ENCODE data around the gene FLAD1.

FLAD1 gene

DNA sequence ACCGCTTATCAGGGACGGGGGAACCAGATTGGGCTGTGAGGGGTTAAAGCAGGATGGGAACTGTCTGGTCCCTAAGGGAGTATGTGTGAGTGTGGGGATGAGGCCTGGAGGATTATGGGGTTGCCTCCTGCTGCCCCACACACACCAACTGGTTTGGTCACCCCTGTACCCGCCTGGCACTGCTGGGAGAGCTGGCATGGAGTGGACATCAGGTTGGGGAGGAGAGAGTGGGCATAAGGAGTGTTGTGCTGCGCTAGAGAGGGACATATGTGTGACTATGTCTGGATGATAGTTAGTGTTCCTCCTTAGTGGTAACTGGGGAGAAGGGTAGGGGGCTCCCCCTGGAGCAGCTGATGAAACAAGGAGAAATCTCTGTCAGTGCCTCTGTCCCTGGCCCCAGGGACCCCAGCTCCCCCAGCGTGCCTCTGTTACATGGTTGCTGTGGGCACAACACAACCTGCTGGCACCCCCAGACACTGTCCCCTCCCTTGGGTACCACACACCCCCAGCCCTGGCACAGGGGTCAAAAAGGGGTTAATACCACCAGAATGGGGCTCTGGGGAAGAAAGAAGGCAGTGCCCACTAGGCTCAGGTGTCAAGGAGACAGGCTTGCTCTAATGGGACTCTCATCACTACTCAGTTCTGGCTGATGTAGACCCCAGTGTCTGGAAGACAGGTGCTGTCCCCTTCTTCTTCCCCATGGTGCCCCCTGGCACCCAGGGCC is 21.4 kb downstream of the FLAD1 start:
- Histone ChIP-seq H3K4me1 (ENCODE audit: control insufficient read depth, insufficient read depth, low read length) (peaks cover 25% of the 10 kb centered on the region), H3K9me3 (ENCODE audit: control insufficient read depth, low read length) (no peaks in the 10 kb centered on the region), H3K4me3 (ENCODE audit: insufficient read depth, low read depth, low read length) (peak overlapping the region; percentile 57), H3K27me3 (ENCODE audit: control insufficient read depth, insufficient read depth, low read length, poor library complexity, severe bottlenecking) (no peaks in the 10 kb centered on the region), H3K27ac (ENCODE audit: insufficient read depth, low read depth, low read length, poor library complexity, severe bottlenecking) (peak overlapping the region; percentile 8), H3K36me3 (ENCODE audit: control insufficient read depth, insufficient read depth, low read length) (no peaks in the 10 kb centered on the region)
- WGBS, 2 experiments, result 51 to 53% methylated on average over 4 to 5 of the region's 5 CpGs

DNA sequence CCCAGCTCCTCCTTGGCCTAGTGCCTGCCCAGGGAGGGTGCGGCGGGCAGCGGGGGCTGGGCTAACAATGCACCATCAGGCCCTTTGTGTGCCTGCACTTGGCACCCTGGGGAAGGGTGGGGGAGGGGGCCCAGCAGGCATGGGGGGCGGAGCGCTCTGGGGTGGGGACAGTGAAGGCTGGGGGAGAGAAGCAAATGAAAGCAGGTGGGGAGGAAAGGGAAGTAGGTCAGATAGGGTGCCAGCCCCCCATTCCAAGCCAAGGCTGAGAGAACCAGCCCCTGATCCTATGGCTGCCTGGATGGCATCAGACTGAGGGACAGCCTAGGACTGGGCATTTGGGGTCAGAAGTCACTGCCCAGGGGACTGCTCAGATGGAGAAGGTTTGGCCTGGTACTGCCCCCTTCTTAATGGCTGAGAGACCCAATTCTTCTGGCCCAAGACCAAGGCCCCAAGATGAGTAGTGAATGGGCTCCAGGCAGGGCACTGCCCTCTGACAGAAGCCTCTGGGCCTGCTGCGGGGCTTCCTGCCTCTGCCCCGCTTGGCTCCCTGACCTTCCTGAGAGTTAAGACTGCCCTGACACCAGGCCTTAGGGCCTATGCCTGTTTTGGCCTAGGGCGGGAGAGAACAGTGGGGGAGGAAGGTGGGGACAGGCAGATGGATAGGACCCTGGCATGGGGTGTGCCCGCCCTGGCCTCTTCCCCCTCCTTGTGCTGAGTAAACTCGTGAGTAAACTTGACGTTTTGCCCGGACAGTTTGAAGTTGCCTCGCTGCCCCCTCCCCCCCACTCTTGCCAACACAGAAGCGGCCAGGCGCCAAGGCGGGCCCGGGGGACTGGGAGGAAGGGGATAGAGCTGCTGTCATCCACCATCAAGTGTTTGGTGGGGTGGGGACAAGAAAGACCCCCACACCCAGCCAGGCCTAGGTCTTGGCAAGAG is 22.2 kb downstream of the FLAD1 start:
- H3K4me1 ChIP-seq (ENCODE audit: control insufficient read depth, insufficient read depth, low read length), result peaks cover 26% of the 10 kb centered on the region
- H3K9me3 ChIP-seq (ENCODE audit: control insufficient read depth, low read length), result no peaks in the 10 kb centered on the region
- H3K27me3 ChIP-seq (ENCODE audit: control insufficient read depth, insufficient read depth, low read length, poor library complexity, severe bottlenecking), result no peaks in the 10 kb centered on the region
- H3K36me3 ChIP-seq (ENCODE audit: control insufficient read depth, insufficient read depth, low read length), result no peaks in the 10 kb centered on the region
- no peak overlapping the region for H3K4me3 ChIP-seq (ENCODE audit: insufficient read depth, low read depth, low read length)
- 82 to 84% methylated on average over 17 of the region's 17 CpGs for WGBS, 2 experiments
- no peak overlapping the region for H3K27ac ChIP-seq (ENCODE audit: insufficient read depth, low read depth, low read length, poor library complexity, severe bottlenecking)

DNA sequence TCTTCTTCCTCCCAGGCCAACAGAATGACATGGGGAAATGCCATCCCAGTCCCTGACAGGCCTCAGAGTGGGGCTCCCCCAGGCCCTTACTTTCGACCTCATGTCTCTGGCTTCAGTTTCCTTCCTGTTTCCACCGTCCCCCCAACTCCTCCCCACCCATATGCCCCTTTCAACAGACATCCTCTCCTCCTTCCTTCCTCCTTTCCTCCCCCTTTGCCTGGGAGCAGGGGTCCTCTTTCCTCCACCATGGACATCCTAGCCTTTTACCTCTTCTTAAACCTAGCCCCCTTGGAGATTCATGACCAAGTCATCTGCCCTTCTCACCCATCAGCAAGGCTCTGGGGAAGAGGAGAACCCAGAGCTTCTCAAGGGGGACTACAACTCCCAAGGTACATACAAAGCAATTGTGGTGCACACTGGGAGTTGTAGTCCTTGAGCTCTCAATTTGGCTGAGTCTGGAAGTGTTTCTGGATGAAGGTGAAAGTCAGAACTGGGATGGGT is 23.5 kb downstream of the FLAD1 start:
- Histone ChIP-seq H3K27ac (ENCODE audit: insufficient read depth, low read depth, low read length, poor library complexity, severe bottlenecking) (no peak overlapping the region), H3K27me3 (ENCODE audit: control insufficient read depth, insufficient read depth, low read length, poor library complexity, severe bottlenecking) (no peaks in the 10 kb centered on the region), H3K4me3 (ENCODE audit: insufficient read depth, low read depth, low read length) (no peak overlapping the region), H3K36me3 (ENCODE audit: control insufficient read depth, insufficient read depth, low read length) (no peaks in the 10 kb centered on the region), H3K9me3 (ENCODE audit: control insufficient read depth, low read length) (no peaks in the 10 kb centered on the region), H3K4me1 (ENCODE audit: control insufficient read depth, insufficient read depth, low read length) (peaks cover 39% of the 10 kb centered on the region)
- 86 to 97% methylated on average over 2 of the region's 2 CpGs for WGBS, 2 experiments

DNA sequence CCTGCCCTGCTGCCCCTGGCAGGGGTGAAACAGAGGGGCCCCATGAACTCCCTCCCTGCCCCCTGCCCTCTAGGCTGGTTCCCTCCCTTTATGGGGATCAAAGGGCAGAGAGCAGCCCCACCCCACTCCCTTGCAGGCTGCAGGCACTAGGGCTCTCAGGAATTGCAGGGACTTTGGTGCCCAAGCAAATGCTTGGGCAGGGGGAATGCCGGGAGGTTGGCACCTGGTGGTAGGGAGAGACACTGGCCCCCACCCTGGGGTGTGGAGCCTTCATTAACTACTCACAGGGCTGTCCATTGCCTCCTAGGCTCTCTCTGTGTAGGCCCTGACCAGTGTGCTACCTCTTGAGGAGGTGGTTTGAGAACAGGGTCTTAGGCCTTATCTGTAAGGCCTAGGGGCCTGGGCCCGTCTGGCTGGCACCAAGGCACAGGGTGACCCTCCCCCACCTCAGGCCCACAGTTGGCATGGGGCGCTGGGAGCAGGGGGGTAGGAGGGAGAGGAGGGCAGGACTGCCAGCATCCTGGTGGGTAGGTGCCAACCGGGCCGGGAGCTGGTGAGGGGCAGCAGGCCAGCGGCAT is 24.2 kb downstream of the FLAD1 start:
- Histone ChIP-seq H3K27me3 (ENCODE audit: control insufficient read depth, insufficient read depth, low read length, poor library complexity, severe bottlenecking) (no peaks in the 10 kb centered on the region), H3K36me3 (ENCODE audit: control insufficient read depth, insufficient read depth, low read length) (no peaks in the 10 kb centered on the region), H3K4me3 (ENCODE audit: insufficient read depth, low read depth, low read length) (no peak overlapping the region), H3K9me3 (ENCODE audit: control insufficient read depth, low read length) (no peaks in the 10 kb centered on the region), H3K4me1 (ENCODE audit: control insufficient read depth, insufficient read depth, low read length) (peaks cover 43% of the 10 kb centered on the region), H3K27ac (ENCODE audit: insufficient read depth, low read depth, low read length, poor library complexity, severe bottlenecking) (no peak overlapping the region)
- WGBS, 2 experiments, result 92 to 93% methylated on average over 6 of the region's 6 CpGs

DNA sequence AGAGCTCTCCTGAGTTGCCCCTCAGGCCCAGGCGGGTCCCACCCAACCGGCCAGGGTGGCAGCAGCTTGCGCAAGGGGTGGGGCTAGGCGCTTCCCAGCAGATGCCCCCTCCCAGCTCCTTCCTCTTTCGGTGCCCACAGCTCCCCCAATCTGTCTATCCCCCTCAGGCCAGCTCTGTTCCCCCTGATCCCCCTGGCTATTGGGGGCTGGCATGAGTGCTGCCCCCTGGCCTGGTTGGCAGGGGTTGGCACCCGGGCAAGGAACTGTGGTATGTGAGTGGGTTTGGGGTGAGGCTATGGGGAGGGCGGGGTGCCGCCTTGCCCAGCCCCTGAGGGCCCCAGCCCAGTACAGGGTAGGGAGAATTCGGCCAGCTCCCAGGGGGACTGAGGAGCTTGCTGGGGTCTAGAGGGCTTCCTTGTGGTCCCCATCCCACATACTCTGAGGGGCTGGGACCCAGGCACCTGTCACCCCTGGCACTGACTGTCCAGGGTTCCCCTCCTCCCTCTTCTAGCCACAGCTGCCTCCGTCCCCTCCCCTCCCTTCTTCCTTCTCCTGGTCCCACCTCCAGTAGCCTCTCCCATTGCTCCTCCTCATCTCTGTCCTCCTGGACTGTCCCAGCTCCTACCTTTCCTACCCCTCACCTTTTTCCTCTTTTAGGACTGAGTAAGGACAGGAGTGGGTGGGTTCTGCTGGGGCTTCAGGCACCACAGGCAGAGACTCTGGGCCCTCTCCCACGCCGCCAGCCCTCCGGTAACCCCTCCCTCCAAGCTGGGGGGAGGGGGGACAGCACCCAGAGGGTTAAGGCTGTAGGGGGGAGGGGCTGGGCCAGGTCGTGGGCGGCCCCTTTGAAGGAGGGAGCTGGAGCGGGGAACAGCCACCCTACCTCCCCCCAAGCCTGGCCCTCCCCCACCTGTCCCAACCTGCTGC is 25.1 kb downstream of the FLAD1 start:
- H3K36me3 ChIP-seq (ENCODE audit: control insufficient read depth, insufficient read depth, low read length), result no peaks in the 10 kb centered on the region
- H3K27ac ChIP-seq (ENCODE audit: insufficient read depth, low read depth, low read length, poor library complexity, severe bottlenecking), result no peak overlapping the region
- no peak overlapping the region for H3K4me3 ChIP-seq (ENCODE audit: insufficient read depth, low read depth, low read length)
- H3K27me3 ChIP-seq (ENCODE audit: control insufficient read depth, insufficient read depth, low read length, poor library complexity, severe bottlenecking), result no peaks in the 10 kb centered on the region
- peaks cover 50% of the 10 kb centered on the region for H3K4me1 ChIP-seq (ENCODE audit: control insufficient read depth, insufficient read depth, low read length)
- 63 to 69% methylated on average over 16 of the region's 16 CpGs for WGBS, 2 experiments
- no peaks in the 10 kb centered on the region for H3K9me3 ChIP-seq (ENCODE audit: control insufficient read depth, low read length)

DNA sequence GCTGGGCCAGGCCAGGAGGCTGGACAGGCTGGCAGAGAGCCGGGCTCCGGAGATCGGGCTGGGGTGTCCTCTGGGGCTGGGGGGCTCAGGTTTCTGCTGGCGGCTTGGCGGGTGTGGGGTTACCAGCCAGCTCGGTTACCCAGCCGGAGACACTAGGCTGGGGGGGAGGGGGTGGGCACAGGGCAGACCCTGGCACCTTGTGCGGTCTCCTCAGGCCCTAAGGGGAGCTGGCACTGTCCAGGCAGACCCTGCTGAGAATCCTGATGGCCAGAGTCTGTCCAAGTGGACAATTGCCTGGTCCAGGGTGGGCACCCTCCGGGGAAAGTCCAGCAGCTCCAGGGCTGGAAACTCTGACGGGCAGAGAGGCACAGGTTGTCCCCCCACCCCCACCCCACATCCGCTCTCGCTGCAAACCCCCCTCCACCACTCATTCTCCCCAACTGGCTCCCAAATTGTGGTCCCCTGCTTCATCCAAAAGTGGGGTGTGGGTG is 26.1 kb downstream of the FLAD1 start:
- H3K4me3 ChIP-seq (ENCODE audit: insufficient read depth, low read depth, low read length), result no peak overlapping the region
- no peaks in the 10 kb centered on the region for H3K36me3 ChIP-seq (ENCODE audit: control insufficient read depth, insufficient read depth, low read length)
- peaks cover 48% of the 10 kb centered on the region for H3K4me1 ChIP-seq (ENCODE audit: control insufficient read depth, insufficient read depth, low read length)
- H3K9me3 ChIP-seq (ENCODE audit: control insufficient read depth, low read length), result no peaks in the 10 kb centered on the region
- no peaks in the 10 kb centered on the region for H3K27me3 ChIP-seq (ENCODE audit: control insufficient read depth, insufficient read depth, low read length, poor library complexity, severe bottlenecking)
- 92 to 96% methylated on average over 10 to 11 of the region's 12 CpGs for WGBS, 2 experiments
- peak overlapping the region; percentile 2 for H3K27ac ChIP-seq (ENCODE audit: insufficient read depth, low read depth, low read length, poor library complexity, severe bottlenecking)

DNA sequence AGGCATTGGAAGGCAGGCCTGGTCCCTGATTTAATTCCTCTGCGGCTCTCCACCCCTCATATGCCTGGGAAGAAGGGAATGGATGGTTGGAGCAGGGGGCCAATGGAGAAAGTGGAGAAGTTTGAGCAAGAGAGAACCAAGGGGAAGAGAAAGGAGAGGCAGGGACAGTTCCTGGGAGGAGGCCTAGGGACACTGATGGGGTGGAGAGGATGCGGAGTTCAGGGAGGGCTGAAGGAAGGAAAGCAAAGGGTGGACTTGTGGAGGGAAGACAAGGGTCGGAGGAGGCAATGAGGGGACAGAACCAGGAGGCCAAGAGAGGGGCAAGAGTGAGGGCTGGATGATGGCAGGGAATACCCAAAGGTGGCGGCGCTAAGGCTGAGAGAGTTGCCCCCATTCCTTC is 26.6 kb downstream of the FLAD1 start:
- WGBS, 2 experiments, result 95 to 97% methylated on average over 5 of the region's 5 CpGs
- Histone ChIP-seq H3K9me3 (ENCODE audit: control insufficient read depth, low read length) (no peaks in the 10 kb centered on the region), H3K4me1 (ENCODE audit: control insufficient read depth, insufficient read depth, low read length) (peaks cover 43% of the 10 kb centered on the region), H3K36me3 (ENCODE audit: control insufficient read depth, insufficient read depth, low read length) (peaks cover 2% of the 10 kb centered on the region), H3K27me3 (ENCODE audit: control insufficient read depth, insufficient read depth, low read length, poor library complexity, severe bottlenecking) (no peaks in the 10 kb centered on the region), H3K4me3 (ENCODE audit: insufficient read depth, low read depth, low read length) (no peak overlapping the region), H3K27ac (ENCODE audit: insufficient read depth, low read depth, low read length, poor library complexity, severe bottlenecking) (no peak overlapping the region)

DNA sequence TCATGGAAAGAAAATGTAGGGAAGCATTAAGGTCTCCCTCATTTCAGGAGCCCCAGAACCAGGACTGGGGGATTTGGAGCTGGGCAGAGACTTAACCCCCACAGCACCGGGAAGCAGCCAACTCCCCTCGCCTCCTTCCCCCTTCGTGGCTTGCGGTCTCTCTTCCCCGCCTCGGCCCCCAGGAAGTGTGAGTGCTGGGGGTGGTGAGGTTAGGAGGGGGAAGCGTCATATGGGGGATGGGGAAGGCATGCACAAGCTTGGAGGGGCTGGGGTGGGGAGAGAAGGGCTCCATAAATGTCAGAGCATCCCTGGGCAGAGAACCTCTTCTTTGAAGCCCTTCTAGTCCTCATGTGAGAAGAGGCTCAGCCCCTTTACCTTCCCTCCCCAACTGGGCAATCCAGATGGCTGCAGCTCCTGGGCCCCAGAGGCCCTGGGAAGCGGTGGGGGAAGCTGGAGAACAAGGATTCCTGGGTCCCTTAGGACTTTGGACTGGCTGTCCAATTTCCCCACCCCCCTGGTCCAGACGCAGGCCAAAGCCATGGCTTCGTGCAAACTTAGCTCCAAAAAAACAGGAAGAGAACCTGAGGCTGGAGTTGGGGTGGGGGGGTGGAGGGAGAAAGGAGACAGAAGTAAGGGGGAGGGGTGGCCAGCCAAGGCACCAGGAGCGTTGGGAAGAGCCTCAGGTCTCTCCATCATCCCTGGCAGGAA is 27.2 kb downstream of the FLAD1 start:
- H3K27ac ChIP-seq (ENCODE audit: insufficient read depth, low read depth, low read length, poor library complexity, severe bottlenecking), result no peak overlapping the region
- H3K4me3 ChIP-seq (ENCODE audit: insufficient read depth, low read depth, low read length), result no peak overlapping the region
- peaks cover 4% of the 10 kb centered on the region for H3K36me3 ChIP-seq (ENCODE audit: control insufficient read depth, insufficient read depth, low read length)
- WGBS, 2 experiments, result 81 to 92% methylated on average over 9 to 11 of the region's 11 CpGs
- H3K9me3 ChIP-seq (ENCODE audit: control insufficient read depth, low read length), result no peaks in the 10 kb centered on the region
- peaks cover 40% of the 10 kb centered on the region for H3K4me1 ChIP-seq (ENCODE audit: control insufficient read depth, insufficient read depth, low read length)
- no peaks in the 10 kb centered on the region for H3K27me3 ChIP-seq (ENCODE audit: control insufficient read depth, insufficient read depth, low read length, poor library complexity, severe bottlenecking)

DNA sequence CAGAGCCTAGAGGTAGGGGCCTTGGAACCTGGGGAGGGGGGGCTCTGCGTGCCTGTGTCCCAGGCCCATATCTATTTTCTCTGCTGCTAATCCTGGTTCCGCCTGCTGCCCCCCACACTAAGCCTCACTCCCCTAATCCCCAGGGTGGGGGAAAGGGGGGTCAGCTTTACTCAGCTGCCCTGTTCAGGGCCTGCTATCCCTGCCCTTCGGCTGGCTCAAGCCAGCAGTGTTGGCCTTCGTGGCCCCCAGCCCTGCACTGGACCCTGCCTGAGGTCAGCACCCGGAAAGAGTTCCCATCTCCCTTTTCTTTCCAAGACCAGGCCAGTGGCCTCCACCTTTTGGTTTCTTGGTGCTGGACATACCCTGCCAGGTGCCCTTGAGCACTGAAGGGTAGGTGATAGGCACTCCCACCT is 27.9 kb downstream of the FLAD1 start:
- Histone ChIP-seq H3K9me3 (ENCODE audit: control insufficient read depth, low read length) (no peaks in the 10 kb centered on the region), H3K36me3 (ENCODE audit: control insufficient read depth, insufficient read depth, low read length) (peaks cover 4% of the 10 kb centered on the region), H3K27ac (ENCODE audit: insufficient read depth, low read depth, low read length, poor library complexity, severe bottlenecking) (peak overlapping the region; percentile 23), H3K4me3 (ENCODE audit: insufficient read depth, low read depth, low read length) (no peak overlapping the region), H3K27me3 (ENCODE audit: control insufficient read depth, insufficient read depth, low read length, poor library complexity, severe bottlenecking) (no peaks in the 10 kb centered on the region), H3K4me1 (ENCODE audit: control insufficient read depth, insufficient read depth, low read length) (peaks cover 40% of the 10 kb centered on the region)
- WGBS, 2 experiments, result 86 to 87% methylated on average over 5 of the region's 5 CpGs

All from ectodermal cell (in vitro differentiated cells).